ENCODE measurements around the gene SH3BGRL2.

DNA sequence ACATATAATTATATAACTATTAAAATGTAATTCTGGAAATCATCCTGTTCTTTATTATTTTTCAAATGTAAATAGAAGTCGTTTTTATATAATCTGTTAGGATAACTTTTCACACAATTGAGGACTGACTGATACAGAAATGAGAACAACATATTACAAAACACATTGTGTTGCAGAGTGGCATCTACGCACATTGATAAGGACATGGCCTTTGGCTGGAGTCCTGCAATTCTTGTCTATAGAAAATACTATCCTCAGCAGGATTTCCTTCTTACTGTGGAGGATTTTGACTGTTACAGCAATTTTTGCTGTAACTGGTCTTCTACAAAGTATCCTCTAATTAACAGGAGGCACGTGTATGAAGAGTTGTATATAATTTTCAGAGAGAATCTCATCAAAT lies 19.8 kb downstream of the SH3BGRL2 start:
- TF ChIP-seq, protein P1, sequence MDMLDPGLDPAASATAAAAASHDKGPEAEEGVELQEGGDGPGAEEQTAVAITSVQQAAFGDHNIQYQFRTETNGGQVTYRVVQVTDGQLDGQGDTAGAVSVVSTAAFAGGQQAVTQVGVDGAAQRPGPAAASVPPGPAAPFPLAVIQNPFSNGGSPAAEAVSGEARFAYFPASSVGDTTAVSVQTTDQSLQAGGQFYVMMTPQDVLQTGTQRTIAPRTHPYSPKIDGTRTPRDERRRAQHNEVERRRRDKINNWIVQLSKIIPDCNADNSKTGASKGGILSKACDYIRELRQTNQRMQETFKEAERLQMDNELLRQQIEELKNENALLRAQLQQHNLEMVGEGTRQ (IDR thresholded peaks at IDR 0.05; ENCODE audit: low read depth, low read length), result no peak
- no peak for TF ChIP-seq CTCF (conservative IDR thresholded peaks at IDR 0.05; ENCODE audit: low read depth, low read length)
- no peak for TF ChIP-seq RAD21 (IDR thresholded peaks at IDR 0.05; ENCODE audit: low read length)
- no peak for TF ChIP-seq MAZ (IDR thresholded peaks at IDR 0.05; ENCODE audit: borderline replicate concordance, low read depth, low read length)
- TF ChIP-seq POLR2A (IDR thresholded peaks at IDR 0.05; ENCODE audit: low read depth, low read length), result no peak
- TF ChIP-seq CHD1 (IDR thresholded peaks at IDR 0.05; ENCODE audit: low read depth, low read length), result no peak
- no peak for TF ChIP-seq MXI1 (IDR thresholded peaks at IDR 0.05; ENCODE audit: borderline replicate concordance, low read depth, low read length)
- no peak for TF ChIP-seq SMC3 (IDR thresholded peaks at IDR 0.05; ENCODE audit: low read depth, low read length)
- TF ChIP-seq RFX5 (IDR thresholded peaks at IDR 0.05; ENCODE audit: low read depth, low read length), result no peak
- TF ChIP-seq MAFK (IDR thresholded peaks at IDR 0.05; ENCODE audit: low read depth, low read length), result no peak
- no peak for TF ChIP-seq NFE2L2 (IDR thresholded peaks at IDR 0.05; ENCODE audit: low read depth, low read length)

Measured in IMR-90 (cell line).